Measurements from ENCODE around the gene STX8. TPM values are rescaled to one million over a fixed set of nuclear protein-coding genes. Genes with fewer than 3 reads are reported as not detected.
A peak's percentile ranks its signal among the peaks of the same experiment; 100 is the strongest.

Gene STX8
- total and polyA plus RNA-seq, 7 donors: 34.0 to 70.6 (median 50.5) TPM

DNA sequence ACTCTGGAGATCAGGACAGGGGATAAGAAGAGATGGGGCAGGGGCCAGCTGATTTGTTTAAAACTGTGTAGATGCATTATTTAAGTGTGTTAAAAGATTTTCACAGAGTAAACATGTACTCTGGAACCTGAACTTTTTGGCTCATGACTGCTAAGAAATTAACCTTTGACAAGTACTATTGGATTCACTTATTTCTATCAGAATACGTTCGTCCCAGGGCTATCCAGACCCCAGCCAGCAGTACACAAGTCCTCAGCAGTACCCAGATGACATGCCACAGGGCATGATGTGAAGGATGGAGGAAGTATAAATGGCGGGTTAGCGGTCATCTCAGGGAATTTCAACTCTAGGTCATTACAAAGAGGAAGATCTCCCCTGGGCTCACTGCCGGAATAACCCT is 253.7 kb downstream of the STX8 start:
- intact Hi-C loops (cut with DNase I): loop anchor here (10.0 kb wide), 3 partner anchors 57 to 203 kb away; no protein-coding TSS in a partner anchor
- H3K9me3 ChIP-seq: peaks cover 3% of the 10 kb centered on the region
- no peak for DNase-seq
- ATAC-seq: no peak
- WGBS, 3 donors: 80 to 90% (median 86%) methylated on average over 5 of the region's 5 CpGs
- no peak overlapping the region for H3K27ac ChIP-seq
- H3K36me3 ChIP-seq (ENCODE audit: insufficient read depth in 1 of 2, low read depth in 1 of 2): no peaks in the 10 kb centered on the region
- no peak overlapping the region for H3K4me3 ChIP-seq
- no peaks in the 10 kb centered on the region for H3K27me3 ChIP-seq (ENCODE audit: insufficient read depth in 3 of 3, low read length in 2 of 3)
- TF ChIP-seq, protein P1, sequence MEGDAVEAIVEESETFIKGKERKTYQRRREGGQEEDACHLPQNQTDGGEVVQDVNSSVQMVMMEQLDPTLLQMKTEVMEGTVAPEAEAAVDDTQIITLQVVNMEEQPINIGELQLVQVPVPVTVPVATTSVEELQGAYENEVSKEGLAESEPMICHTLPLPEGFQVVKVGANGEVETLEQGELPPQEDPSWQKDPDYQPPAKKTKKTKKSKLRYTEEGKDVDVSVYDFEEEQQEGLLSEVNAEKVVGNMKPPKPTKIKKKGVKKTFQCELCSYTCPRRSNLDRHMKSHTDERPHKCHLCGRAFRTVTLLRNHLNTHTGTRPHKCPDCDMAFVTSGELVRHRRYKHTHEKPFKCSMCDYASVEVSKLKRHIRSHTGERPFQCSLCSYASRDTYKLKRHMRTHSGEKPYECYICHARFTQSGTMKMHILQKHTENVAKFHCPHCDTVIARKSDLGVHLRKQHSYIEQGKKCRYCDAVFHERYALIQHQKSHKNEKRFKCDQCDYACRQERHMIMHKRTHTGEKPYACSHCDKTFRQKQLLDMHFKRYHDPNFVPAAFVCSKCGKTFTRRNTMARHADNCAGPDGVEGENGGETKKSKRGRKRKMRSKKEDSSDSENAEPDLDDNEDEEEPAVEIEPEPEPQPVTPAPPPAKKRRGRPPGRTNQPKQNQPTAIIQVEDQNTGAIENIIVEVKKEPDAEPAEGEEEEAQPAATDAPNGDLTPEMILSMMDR (IDR thresholded peaks at IDR 0.05): no peak
- no peaks in the 10 kb centered on the region for H3K4me1 ChIP-seq

DNA sequence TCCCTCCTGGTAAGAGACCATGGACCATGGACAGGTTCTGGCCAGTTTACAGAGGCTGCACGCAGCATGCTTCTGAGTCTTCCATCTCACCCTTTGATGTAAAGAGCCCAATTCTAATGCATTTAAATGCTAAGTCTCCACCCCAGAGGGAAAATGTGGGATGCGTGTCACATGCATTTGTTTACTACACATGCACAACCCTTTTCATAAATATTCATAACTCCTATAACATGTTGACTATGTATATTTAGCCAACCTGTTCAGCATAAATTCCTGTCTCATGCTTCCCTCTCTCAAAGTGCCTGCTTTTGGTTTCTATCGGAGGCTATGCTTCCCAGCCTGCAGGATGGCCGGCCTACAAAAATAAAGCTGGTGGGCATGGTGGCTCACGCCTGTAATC is 260.3 kb downstream of the STX8 start:
- H3K27me3 ChIP-seq (ENCODE audit: insufficient read depth in 3 of 3, low read length in 2 of 3): no peaks in the 10 kb centered on the region
- H3K4me1 ChIP-seq: no peaks in the 10 kb centered on the region
- intact Hi-C loops (cut with DNase I): no loop called here
- peaks cover 3% of the 10 kb centered on the region for H3K9me3 ChIP-seq
- no peak overlapping the region for H3K4me3 ChIP-seq
- TF ChIP-seq, protein P1 (IDR thresholded peaks at IDR 0.05): no peak
- WGBS, 3 donors: 97 to 99% (median 97%) methylated on average over 5 of the region's 5 CpGs
- no peaks in the 10 kb centered on the region for H3K36me3 ChIP-seq (ENCODE audit: insufficient read depth in 1 of 2, low read depth in 1 of 2)
- H3K27ac ChIP-seq: no peak overlapping the region
- DNase-seq (no peak), ATAC-seq (no peak)

DNA sequence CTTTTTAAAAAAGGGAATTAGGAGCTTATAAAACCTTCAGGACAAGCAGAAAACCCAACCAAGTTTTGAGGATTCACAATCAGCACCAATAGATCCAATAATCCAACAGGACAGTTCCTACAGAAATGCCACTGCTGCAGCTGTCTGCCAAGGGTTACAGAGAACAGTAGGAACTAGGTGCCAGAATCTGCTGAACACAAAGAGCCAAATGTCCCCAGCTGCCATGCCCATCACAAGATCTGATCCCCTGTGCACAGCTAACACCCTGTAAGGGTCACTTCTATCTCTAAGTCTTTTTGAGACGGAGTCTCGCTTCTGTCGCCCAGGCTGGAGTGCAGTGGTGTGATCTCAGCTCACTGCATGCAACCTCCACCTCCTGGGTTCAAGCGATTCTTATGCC is 262.3 kb downstream of the STX8 start:
- Histone ChIP-seq H3K27me3 (ENCODE audit: insufficient read depth in 3 of 3, low read length in 2 of 3) (no peaks in the 10 kb centered on the region), H3K36me3 (ENCODE audit: insufficient read depth in 1 of 2, low read depth in 1 of 2) (no peaks in the 10 kb centered on the region), H3K27ac (no peak overlapping the region), H3K9me3 (peaks cover under 1% of the 10 kb centered on the region), H3K4me1 (no peaks in the 10 kb centered on the region), H3K4me3 (no peak overlapping the region)
- WGBS, 3 donors: 36 to 60% (median 42%) methylated on average over 4 of the region's 4 CpGs
- DNase-seq (no peak), ATAC-seq (peak in 3 of 4 donors; percentile 40 to 75 (median 69))
- TF ChIP-seq, protein P1 (IDR thresholded peaks at IDR 0.05): no peak
- intact Hi-C loops (cut with DNase I): no loop called here

DNA sequence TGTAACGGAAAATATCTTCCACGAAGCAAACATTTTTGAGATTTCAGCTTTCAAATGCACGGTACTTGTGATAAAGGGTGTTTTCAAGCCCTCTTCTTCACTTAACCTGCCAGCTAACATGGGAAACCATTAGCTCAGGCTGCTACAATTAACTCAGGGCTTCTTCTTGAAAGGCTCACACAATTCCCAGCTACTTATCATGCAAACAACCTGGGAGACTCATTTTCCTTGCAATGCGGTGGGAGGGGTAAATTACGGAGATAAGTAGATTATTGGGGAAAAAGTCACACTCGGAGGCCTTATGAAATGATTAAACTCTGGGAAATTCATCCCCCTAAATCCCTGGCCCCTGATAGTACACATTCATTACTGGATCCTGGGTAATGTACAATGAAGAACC is 266.4 kb downstream of the STX8 start:
- 93 to 94% (median 94%) methylated on average over 6 of the region's 6 CpGs for WGBS, 3 donors
- no peaks in the 10 kb centered on the region for H3K9me3 ChIP-seq
- no peaks in the 10 kb centered on the region for H3K4me1 ChIP-seq
- DNase-seq (no peak), ATAC-seq (no peak)
- no peak overlapping the region for H3K4me3 ChIP-seq
- intact Hi-C loops (cut with DNase I): no loop called here
- H3K36me3 ChIP-seq (ENCODE audit: insufficient read depth in 1 of 2, low read depth in 1 of 2): no peaks in the 10 kb centered on the region
- H3K27me3 ChIP-seq (ENCODE audit: insufficient read depth in 3 of 3, low read length in 2 of 3): no peaks in the 10 kb centered on the region
- no peak overlapping the region for H3K27ac ChIP-seq
- TF ChIP-seq, protein P1 (IDR thresholded peaks at IDR 0.05): no peak

DNA sequence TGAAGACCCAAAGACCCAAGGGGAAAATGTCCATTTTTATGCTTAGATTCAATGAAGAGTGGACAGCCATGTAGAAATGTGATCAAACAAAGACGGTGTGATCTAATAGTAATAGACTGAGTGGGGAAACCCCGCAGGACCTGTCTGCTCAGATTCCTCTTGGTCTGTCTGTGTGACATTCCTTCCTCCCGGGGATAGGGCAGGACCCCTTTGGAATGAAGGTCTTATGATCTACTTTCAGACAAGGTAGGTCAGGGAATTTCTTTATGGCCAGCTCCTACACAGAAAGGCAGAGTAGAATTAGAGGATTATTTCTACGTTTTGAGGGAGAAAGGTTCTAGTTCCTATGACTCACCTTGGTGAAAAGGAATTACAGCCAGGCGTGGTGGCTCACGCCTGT is 267.6 kb downstream of the STX8 start:
- H3K4me1 ChIP-seq: no peaks in the 10 kb centered on the region
- WGBS, 3 donors: 87 to 94% (median 94%) methylated on average over 6 of the region's 6 CpGs
- H3K27me3 ChIP-seq (ENCODE audit: insufficient read depth in 3 of 3, low read length in 2 of 3): no peaks in the 10 kb centered on the region
- H3K4me3 ChIP-seq: no peak overlapping the region
- no peaks in the 10 kb centered on the region for H3K36me3 ChIP-seq (ENCODE audit: insufficient read depth in 1 of 2, low read depth in 1 of 2)
- ATAC-seq (no peak), DNase-seq (no peak)
- H3K9me3 ChIP-seq: no peaks in the 10 kb centered on the region
- no peak overlapping the region for H3K27ac ChIP-seq
- intact Hi-C loops (cut with DNase I): no loop called here
- TF ChIP-seq, protein P1 (IDR thresholded peaks at IDR 0.05): no peak
